ENCODE data around the gene SPATA33.
A peak's percentile ranks its signal among the peaks of the same experiment; 100 is the strongest.

SPATA33 gene

GRCh38 chr16:89657442-89658220 is at the start of gene SPATA33, which contains the start of gene CHMP1A:
SPATA33 (plus strand) TSS chr16:89657836; CDS start chr16:89657912, 76 bp downstream.
CHMP1A (minus strand) TSS chr16:89657708; CDS start chr16:89657588, 120 bp downstream.
- DNase-seq: peak; percentile 93

- no peak for DNase-seq
Measured at GRCh38 chr16:89607937-89608740, 49.5 kb upstream of the SPATA33 start.

DNA sequence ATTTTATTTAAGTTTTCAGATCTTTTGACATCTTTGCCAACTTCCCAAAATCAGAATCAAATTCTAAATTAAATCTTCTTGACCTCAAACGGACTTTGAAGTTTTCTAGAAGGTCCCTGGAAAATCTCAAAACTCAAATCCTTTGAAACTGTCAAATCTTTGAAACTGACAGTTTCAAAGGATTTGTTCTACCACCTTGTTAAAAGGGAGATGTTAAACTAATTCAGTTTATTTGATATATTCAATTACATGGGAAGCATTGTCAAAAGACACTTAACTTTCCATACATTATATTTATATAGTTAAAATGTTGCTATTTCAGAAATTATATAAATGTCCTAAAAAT is 47.6 kb upstream of the SPATA33 start:
- no peak for DNase-seq

- no peak for DNase-seq
Measured at GRCh38 chr16:89612415-89613166, 45.0 kb upstream of the SPATA33 start.

DNA sequence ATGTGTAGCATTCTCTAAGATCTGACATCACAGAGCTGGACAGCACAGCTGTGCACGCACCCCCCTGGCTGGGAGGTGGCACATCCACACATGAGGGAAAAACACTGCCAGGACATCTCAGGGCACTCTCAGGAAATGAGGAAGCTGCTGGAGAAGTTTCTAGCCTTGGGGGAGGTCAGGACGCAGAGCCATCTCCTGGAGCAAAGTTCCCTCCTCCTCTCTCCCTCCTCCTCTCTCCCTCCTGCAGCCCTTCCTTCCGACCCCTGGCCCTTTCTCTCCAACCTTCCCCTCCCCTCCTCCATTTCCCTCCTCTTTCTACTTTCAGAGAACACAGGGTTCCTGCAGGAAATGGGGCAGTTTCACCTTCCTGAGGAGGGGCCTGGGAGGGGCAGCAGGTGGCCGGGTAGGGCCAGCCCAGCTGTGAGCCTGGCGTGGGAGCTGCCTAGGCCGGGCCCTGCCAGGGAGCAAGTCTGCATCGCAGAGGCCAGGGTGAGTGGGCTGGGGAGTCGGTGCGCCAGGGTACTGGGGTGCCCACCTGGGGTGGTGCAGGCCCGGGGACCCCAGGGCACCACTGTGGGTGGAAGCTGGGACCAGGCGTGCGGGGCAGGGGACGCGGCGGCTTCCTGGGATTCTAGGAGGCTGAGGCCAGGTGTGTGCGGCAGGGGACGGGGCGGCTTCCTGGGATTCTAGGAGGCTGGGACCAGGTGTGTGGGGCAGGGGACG is 44.2 kb upstream of the SPATA33 start, which contains the start of gene DPEP1:
DPEP1 (plus strand) TSS at position 412 of the 723 bp plus-strand sequence. CDS start 16,769 bp downstream, outside the sequence.
- no peak for DNase-seq

GRCh38 chr16:89613954-89614459 is 43.6 kb upstream of the SPATA33 start:
- no peak for DNase-seq

DNA sequence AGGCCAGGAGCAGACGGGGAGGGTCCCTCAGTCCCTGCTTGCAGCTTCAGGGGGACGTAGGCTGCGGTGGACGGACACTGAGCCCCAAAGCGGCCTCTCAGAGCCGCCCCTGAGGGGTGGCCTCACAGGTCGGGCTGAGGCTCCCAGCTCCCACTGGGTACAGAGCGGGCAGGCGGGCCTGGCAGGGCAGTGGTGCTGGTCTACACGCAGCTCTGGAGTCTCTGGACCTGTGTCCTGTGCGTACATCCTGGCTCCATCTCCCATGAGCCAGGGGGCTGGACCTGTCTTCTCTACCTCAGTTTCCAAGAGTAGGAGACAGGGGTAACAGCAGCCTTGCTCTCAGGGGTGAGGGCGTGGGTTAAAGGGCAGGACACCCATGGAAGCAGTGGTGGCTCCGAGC is 42.5 kb upstream of the SPATA33 start:
- DNase-seq: no peak

- no peak for DNase-seq
Measured at GRCh38 chr16:89615596-89616090, 42.0 kb upstream of the SPATA33 start.

- DNase-seq: no peak
Measured at GRCh38 chr16:89616623-89617022, 41.0 kb upstream of the SPATA33 start.

DNA sequence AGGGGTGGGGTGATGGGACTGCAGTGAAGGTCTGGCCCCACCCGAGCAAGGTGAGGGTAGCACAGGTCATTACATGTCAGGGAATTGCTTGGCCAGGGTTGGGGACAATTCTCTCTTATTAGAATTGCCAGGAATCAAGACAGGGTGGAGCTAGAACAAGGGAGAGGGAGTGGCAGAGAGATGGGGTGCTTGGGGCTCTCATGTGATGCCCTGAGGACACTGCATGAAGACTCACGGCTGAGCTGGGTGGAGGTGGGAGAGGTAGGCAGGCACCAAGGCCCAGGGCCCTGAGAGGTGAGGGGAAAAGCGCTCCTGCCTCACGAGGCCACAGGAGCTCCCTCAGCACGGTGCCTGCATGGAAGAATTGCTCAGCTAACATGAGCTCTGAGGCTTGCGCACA is 40.6 kb upstream of the SPATA33 start:
- DNase-seq: no peak

DNA sequence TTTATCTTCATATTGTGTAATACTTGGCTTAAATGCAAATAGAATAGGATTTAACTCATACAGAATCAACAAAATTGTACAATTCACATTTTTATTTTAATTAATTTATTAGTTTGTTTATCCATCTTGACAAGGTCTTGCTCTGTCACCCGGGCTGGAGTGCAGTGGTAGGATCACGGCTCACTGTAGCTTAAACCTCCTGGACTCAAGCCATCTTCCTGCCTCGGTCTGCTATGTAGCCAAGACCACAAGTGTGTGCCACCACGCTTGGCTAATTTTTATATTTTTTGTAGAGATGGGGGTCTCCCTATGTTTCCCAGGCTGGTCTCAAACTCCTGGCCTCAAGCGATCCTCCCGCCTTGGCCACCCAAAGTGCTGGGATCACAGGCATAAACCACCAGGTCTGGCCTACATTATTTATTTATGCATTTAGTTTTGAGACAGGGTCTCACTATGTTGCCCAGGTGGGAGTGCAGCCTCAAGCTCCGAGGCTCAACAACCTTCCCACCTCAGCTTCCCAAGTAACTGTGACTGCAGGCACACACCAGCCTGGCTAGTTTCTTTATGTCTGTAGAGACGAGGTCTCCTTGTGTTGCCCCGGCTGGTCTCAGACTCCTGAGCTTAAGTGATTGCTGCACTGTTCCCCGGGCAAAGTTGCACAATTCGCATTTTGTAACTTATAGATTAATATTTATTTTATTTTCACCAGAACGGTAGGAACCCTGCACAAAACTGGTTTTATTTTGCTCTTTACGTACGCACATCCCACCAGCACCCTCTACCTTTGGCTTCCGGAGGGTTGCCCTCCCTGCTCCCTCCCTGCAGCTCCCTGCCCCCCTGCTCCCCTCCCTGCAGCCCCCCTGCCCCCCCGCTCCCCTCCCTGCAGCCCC is 39.3 kb upstream of the SPATA33 start:
- no peak for DNase-seq

DNA sequence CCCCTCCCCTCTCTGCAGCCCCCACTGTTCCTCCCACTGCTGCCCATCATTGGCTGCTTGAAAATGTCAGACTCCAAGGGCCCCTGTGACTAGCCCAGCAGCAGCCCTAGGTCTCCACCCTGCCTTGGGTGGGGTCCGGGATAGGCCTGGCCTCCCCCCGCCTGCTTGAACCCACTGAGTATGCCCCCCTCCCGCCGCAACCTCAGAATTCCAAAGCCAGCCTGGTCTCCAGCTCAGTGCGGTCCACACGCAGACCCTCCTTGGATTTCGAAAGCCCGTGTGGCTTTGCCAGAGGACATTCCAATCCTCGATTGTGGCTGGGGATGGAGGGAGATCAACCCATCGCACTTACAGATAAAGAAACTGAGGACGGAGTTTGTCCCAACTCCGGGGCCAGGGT is 37.8 kb upstream of the SPATA33 start:
- no peak for DNase-seq

GRCh38 chr16:89620406-89620841 is 37.2 kb upstream of the SPATA33 start:
- no peak for DNase-seq

DNA sequence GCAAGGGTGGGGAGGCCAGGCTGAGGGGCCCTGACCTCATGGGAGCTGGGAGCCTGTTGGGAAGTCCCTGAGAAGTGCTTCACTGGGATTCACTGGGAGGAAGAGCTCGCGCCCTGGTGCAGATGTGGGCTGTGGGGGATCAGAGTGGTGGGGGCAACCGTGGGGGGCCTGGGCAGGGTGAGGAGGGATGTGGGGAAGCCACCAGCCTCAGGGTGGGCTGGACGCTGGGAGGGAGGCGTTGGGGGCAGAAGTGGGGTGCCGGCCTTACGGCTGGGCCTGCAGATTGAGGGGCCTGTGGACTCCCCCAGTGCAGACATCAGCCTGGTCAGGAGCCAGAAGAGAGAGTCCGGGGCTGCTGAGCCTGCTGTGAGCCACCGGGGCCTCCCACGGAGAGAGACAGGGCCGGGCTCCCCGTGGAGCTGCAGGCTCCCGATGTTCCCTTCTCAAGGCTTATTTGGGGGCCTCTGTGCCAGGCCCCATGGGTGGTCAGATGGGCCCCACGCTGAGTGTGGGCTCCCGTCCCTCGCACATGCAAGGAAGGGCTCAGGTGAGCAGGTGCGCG is 36.4 kb upstream of the SPATA33 start:
- DNase-seq: no peak

DNA sequence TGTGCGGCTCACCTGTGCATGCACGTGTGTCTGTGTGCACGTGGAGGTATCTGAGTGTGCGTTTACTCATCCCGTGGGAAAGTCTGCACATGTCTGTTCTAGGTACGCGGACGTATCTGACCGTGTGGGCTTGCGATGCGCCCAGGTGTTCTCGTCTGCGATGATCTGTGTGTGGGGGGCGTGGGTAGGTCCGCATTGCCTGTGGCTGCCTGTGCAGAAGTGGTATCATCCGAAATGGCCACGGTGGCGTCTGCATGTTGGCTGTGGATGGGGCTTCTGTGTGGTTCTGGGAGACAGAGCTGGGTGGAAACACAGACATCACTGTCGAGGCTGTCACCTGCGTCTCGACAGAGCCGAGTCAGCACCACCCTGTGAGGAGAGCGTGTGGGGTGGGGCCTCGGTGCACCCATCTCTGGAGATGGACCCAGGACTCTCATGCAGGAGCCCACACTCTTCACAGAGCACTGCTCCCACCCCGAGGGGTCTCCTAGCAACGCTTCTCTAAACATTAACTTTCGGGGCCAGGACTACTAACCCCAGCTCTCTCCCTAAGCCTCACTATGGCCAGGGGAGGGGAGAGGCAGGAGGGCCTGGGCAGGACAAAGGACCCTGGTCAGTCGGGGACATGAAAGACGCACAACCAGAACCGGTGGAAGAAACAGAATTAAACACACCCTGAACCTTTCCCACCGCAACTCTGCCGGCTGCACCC is 35.8 kb upstream of the SPATA33 start:
- no peak for DNase-seq

DNA sequence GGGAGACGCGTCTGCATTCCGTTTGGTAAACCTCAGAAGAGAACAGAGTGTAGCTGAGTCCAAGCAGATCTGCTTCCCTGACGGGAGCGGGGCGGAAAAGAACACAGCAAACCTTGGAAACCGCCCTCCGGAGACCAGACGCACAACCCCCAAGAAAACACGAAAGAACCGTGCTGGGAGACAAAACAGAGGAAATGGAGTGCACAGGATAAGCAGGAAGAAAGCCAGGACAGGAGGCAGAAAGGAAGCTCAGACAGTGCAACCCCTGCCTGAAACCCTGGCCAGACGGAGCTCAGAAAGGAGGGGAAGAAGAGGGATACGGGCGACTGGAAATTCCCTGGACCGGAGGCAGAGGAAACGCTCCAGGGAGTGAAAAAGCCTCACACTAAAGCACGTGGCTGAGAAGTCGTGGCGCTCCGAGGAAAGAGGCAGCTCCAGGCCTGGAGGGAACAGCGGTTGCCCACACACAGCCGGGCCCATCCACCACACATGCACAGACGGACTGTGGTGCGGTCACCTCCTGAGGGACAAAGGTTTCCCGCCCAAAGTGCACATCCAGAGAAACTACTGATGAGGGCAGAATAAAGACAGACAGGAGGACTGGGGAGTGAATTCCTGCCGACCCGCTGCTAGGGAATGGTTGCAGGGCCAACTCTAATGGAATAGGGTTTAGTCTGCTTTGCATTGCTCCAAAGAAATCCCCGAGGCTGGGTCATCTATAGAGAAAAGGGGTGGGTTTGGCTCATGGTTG is 34.0 kb upstream of the SPATA33 start:
- no peak for DNase-seq

- DNase-seq: no peak
Measured at GRCh38 chr16:89624777-89625761, 32.6 kb upstream of the SPATA33 start.
